ENCODE data around the gene CEMIP. TPM values are rescaled to one million over a fixed set of nuclear protein-coding genes. Genes with fewer than 3 reads are reported as not detected.

The CEMIP gene
- polyA plus RNA-seq, 1 of the 3 experiments (the other 2 are of a cell fraction): 27.8 TPM

GRCh38 chr15:80990955-80991354, 211.8 kb downstream of the CEMIP start (continued):
- TF ChIP-seq IRF3 (IDR thresholded peaks at IDR 0.05; ENCODE audit: low read depth, low read length): no peak
- TF ChIP-seq MAX (IDR thresholded peaks at IDR 0.05; ENCODE audit: low read depth): no peak
- TF ChIP-seq POLR2AphosphoS5 (IDR thresholded peaks at IDR 0.05; ENCODE audit: low read depth, low read length): no peak
- TF ChIP-seq EZH2phosphoT487 (IDR thresholded peaks at IDR 0.05; ENCODE audit: borderline replicate concordance, low read depth): no peak

- Histone ChIP-seq H3K9me3 (no peaks in the 10 kb centered on the region), H3K9ac (no peak overlapping the region), H3K36me3 (replicated peaks in 1 of 2; ENCODE audit: control insufficient read depth in 1 of 2, insufficient read depth in 2 of 2, low read length in 1 of 2) (no peaks in the 10 kb centered on the region), H3K79me2 (ENCODE audit: insufficient read depth) (peaks cover 31% of the 10 kb centered on the region), H3K27me3 (ENCODE audit: insufficient read depth) (no peaks in the 10 kb centered on the region), H3K4me1 (ENCODE audit: control insufficient read depth in 1 of 2, insufficient read depth in 2 of 2, low read depth in 1 of 2, low read length in 1 of 2) (peaks cover 0 to 11% of the 10 kb centered on the region in 2 experiments; a peak in 2 of 4 replicates), H3K9me2 (no peaks in the 10 kb centered on the region), H2AFZ (ENCODE audit: low read depth) (no peak overlapping the region), H3K27ac (ENCODE audit: low read depth in 2 of 2, low read length in 1 of 2) (no peak overlapping the region), H3K4me3 (ENCODE audit: low read depth in 2 of 2, low read length in 1 of 2) (no peak overlapping the region), H3K4me2 (no peak overlapping the region), H3F3A (replicated peaks; ENCODE audit: insufficient read depth) (no peaks in the 10 kb centered on the region), H4K20me1 (ENCODE audit: insufficient read depth) (no peaks in the 10 kb centered on the region)
- ChIA-PET CTCF (interaction anchor here (0.6 to 1.7 kb wide), 6 partner anchors 14 to 559 kb away, joined by 3 to 6 read pairs (median 4); no protein-coding TSS in a partner anchor), POLR2A (interaction anchor here (1.4 to 1.6 kb wide), 2 partner anchors 9 to 11 kb away, joined by 3 to 8 read pairs; partner anchors contain the start of gene TLNRD1)
- 73% methylated on average over 5 of the region's 5 CpGs for WGBS (ENCODE audit: low lambda C conversion rate)
- DNase-seq: no peak
- TF ChIP-seq REST (IDR thresholded peaks at IDR 0.05; ENCODE audit: low read depth, low read length): no peak
- TF ChIP-seq EP300 (IDR thresholded peaks at IDR 0.05; ENCODE audit: borderline replicate concordance in 1 of 2, low read depth in 1 of 2, low read length in 1 of 2): no peak
- no peak for TF ChIP-seq MAX (IDR thresholded peaks at IDR 0.05; ENCODE audit: low read depth)
- no peak for TF ChIP-seq FOXM1 (IDR thresholded peaks at IDR 0.05; ENCODE audit: low read depth)
- no peak for TF ChIP-seq CHD2 (IDR thresholded peaks at IDR 0.05; ENCODE audit: low read length, partially characterized antibody)
- TF ChIP-seq RAD21 (IDR thresholded peaks at IDR 0.05; ENCODE audit: low read length): no peak
- no peak for TF ChIP-seq ZBTB33 (IDR thresholded peaks at IDR 0.05; ENCODE audit: borderline replicate concordance, low read depth)
- TF ChIP-seq RFX5 (IDR thresholded peaks at IDR 0.05; ENCODE audit: low read length): no peak
- no peak for TF ChIP-seq YY1 (IDR thresholded peaks at IDR 0.05; ENCODE audit: low read depth)
- TF ChIP-seq RXRA (IDR thresholded peaks at IDR 0.05; ENCODE audit: borderline replicate concordance, low read depth): no peak
- TF ChIP-seq EZH2phosphoT487 (IDR thresholded peaks at IDR 0.05; ENCODE audit: borderline replicate concordance, low read depth): no peak
- no peak for TF ChIP-seq FOSL2 (IDR thresholded peaks at IDR 0.05; ENCODE audit: borderline replicate concordance, low read depth)
- TF ChIP-seq GATA2 (CRISPR knock-in tag; IDR thresholded peaks at IDR 0.05): no peak
- TF ChIP-seq USF2 (IDR thresholded peaks at IDR 0.05; ENCODE audit: borderline replicate concordance, low read depth, low read length): no peak
- no peak for TF ChIP-seq NRF1 (IDR thresholded peaks at IDR 0.05; ENCODE audit: low read depth, low read length)
- TF ChIP-seq USF1 (IDR thresholded peaks at IDR 0.05; ENCODE audit: borderline replicate concordance, low read depth): no peak; the same call in 1 of the 2 replicates
- TF ChIP-seq IRF3 (IDR thresholded peaks at IDR 0.05; ENCODE audit: low read depth, low read length): no peak
- no peak for TF ChIP-seq MEF2A (IDR thresholded peaks at IDR 0.05; ENCODE audit: borderline replicate concordance, low read depth)
- no peak for TF ChIP-seq ELF1 (IDR thresholded peaks at IDR 0.05)
These were observed 212.3 kb downstream of the CEMIP start for GRCh38 chr15:80991421-80991820.
